Measurements from ENCODE around the gene KIAA1191. TPM values are rescaled to one million over a fixed set of nuclear protein-coding genes. Genes with fewer than 3 reads are reported as not detected.

The KIAA1191 gene
- total and polyA plus RNA-seq, 2 of the 4 experiments (the other 2 are of a cell fraction) = 114 to 124 TPM

GRCh38 chr5:176389135-176390123 lies 27.9 kb upstream of the KIAA1191 start (continued):
- TF ChIP-seq USF2 (IDR thresholded peaks at IDR 0.05; ENCODE audit: low read depth, low read length) (no peak), RCOR1 (IDR thresholded peaks at IDR 0.05; ENCODE audit: insufficient replicate concordance, low read length) (no peak)

Data from IMR-90 (cell line).